Measurements from ENCODE around the gene TCERG1L.
A peak's percentile ranks its signal among the peaks of the same experiment; 100 is the strongest.

The TCERG1L gene

DNA sequence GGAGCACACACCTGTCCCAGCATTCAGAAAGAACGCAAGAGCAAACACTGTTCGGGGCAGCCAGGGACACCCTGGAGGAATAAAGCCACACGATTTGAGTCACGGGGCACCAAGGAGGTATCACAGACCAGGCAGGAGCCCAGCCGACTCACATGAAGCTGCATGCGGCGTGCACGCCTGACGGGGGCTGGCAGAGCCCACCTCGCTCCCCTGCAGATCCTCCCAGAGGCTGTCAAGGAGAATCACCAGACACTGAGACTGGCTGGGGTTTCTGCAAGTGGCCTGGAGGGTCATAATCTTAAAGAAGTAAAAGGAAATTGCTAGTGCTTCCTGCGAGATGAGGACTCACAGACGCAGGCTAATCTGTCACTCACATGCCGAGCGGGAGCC is 61.6 kb downstream of the TCERG1L start:
- TF ChIP-seq, protein P1, sequence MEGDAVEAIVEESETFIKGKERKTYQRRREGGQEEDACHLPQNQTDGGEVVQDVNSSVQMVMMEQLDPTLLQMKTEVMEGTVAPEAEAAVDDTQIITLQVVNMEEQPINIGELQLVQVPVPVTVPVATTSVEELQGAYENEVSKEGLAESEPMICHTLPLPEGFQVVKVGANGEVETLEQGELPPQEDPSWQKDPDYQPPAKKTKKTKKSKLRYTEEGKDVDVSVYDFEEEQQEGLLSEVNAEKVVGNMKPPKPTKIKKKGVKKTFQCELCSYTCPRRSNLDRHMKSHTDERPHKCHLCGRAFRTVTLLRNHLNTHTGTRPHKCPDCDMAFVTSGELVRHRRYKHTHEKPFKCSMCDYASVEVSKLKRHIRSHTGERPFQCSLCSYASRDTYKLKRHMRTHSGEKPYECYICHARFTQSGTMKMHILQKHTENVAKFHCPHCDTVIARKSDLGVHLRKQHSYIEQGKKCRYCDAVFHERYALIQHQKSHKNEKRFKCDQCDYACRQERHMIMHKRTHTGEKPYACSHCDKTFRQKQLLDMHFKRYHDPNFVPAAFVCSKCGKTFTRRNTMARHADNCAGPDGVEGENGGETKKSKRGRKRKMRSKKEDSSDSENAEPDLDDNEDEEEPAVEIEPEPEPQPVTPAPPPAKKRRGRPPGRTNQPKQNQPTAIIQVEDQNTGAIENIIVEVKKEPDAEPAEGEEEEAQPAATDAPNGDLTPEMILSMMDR (IDR thresholded peaks at IDR 0.05), result no peak
- H3K4me1 ChIP-seq, result peaks cover 3% of the 10 kb centered on the region
- no peaks in the 10 kb centered on the region for H3K9me3 ChIP-seq (ENCODE audit: control insufficient read depth, low read length)
- no peak overlapping the region for H3K9ac ChIP-seq
- H3K79me2 ChIP-seq, result no peaks in the 10 kb centered on the region
- no peak overlapping the region for H3K4me3 ChIP-seq (ENCODE audit: low read depth, low read length)
- peak overlapping the region; percentile 43 for H3K4me2 ChIP-seq (ENCODE audit: low read length)
- no peak overlapping the region for H3K27ac ChIP-seq
- no peak overlapping the region for H2AFZ ChIP-seq
- peaks cover 1% of the 10 kb centered on the region for H3K27me3 ChIP-seq (ENCODE audit: control insufficient read depth, insufficient read depth, low read length)
- H3K36me3 ChIP-seq (ENCODE audit: control insufficient read depth, insufficient read depth, low read length), result no peaks in the 10 kb centered on the region

DNA sequence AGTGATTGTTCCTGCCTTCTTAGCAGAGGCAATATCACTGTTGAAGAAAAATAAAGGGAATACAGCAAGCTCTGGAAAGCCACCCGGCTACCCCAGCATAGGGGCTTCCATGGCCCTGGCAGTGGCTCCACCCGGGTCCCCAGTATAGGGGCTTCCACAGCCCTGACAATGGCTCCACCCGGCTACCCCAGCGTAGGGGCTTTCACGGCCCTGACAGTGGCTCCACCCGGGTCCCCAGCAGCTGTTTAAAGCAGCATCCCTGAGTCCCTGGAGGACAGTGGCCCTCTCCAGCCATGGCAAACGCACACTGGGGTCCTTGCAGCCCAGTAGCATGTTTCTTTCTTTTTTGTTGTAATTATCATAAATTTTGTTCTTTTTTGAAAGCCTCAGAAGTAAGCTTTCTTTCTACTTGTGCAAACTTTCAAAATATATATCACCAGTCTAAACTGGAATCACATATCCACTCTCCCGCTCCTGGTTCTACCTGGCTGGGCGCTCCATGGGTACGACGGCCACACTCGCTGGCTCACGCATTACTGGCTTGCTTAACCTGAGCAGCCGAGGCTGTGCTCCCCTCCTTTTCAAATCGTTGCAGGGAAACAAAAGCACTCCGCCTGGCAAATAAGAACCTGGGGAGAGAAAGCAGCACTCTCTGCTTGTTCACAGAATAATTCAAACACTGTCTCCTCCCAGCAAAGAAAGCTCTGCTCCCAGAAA is 62.1 kb downstream of the TCERG1L start:
- no peaks in the 10 kb centered on the region for H3K79me2 ChIP-seq
- H2AFZ ChIP-seq, result no peak overlapping the region
- peaks cover 4% of the 10 kb centered on the region for H3K27me3 ChIP-seq (ENCODE audit: control insufficient read depth, insufficient read depth, low read length)
- peaks cover 3% of the 10 kb centered on the region for H3K4me1 ChIP-seq
- no peaks in the 10 kb centered on the region for H3K9me3 ChIP-seq (ENCODE audit: control insufficient read depth, low read length)
- H3K4me3 ChIP-seq (ENCODE audit: low read depth, low read length), result no peak overlapping the region
- H3K4me2 ChIP-seq (ENCODE audit: low read length), result peak overlapping the region; percentile 43
- no peak overlapping the region for H3K9ac ChIP-seq
- no peaks in the 10 kb centered on the region for H3K36me3 ChIP-seq (ENCODE audit: control insufficient read depth, insufficient read depth, low read length)
- TF ChIP-seq, protein P1 (IDR thresholded peaks at IDR 0.05), result no peak
- H3K27ac ChIP-seq, result no peak overlapping the region

DNA sequence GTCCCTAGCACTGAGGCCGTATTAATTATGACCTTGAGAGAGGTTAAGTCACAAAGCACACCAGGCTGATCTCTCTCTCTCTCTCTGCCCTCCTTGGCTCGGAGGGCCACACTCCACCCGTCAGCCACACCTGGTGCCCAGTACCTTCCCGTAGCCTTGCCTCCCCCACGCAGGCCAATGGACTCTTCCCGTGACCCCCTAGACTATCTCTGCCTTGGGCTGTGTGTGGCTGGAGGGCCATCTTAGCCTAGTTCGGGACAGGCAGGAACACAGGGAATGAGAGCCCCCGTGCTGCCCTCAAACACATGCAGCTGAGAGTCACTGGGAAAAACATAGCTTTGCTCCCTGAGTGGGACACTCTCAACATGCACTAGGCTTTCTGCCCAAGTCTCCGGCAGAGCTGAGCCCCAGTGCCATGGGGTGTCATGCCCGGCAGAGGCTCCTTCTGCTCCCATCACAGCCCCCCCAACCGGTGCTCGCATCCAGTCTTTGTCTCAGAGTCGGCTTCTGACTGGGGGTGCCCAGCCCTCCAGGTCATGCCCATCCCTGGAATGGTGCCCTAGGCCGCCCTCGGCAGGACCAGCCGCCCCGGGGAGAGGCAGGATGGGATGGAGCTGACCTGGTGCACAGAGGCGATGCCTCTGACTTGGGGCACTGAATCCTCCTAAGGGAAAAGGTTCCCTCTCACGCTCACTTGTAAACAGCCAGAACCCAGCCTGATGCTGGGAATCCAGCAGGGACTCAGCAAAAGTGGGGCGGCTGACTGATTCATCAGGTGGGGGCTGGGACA is 63.0 kb downstream of the TCERG1L start:
- Histone ChIP-seq H3K27me3 (ENCODE audit: control insufficient read depth, insufficient read depth, low read length) (peaks cover 4% of the 10 kb centered on the region), H3K4me3 (ENCODE audit: low read depth, low read length) (no peak overlapping the region), H3K27ac (no peak overlapping the region), H3K79me2 (no peaks in the 10 kb centered on the region), H3K36me3 (ENCODE audit: control insufficient read depth, insufficient read depth, low read length) (no peaks in the 10 kb centered on the region), H3K4me2 (ENCODE audit: low read length) (no peak overlapping the region), H3K4me1 (peaks cover 3% of the 10 kb centered on the region), H2AFZ (no peak overlapping the region), H3K9me3 (ENCODE audit: control insufficient read depth, low read length) (no peaks in the 10 kb centered on the region), H3K9ac (no peak overlapping the region)
- TF ChIP-seq, protein P1 (IDR thresholded peaks at IDR 0.05), result no peak

DNA sequence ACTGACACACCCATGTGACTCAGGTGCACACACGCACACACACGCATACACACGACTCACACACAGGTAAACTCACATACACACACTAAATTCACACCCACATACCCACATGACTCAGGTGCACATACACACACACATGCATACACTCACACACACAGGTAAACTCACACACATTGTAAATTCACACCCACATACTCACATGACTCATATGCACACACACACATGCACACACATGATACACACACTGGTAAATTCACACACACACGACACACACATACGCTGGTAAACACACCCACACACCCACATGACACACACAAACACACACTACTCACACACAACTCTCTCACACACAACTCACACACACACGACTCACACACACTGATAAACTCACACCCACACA is 63.6 kb downstream of the TCERG1L start:
- Histone ChIP-seq H3K4me1 (peaks cover 3% of the 10 kb centered on the region), H3K27me3 (ENCODE audit: control insufficient read depth, insufficient read depth, low read length) (peaks cover 4% of the 10 kb centered on the region), H3K9ac (no peak overlapping the region), H3K4me3 (ENCODE audit: low read depth, low read length) (no peak overlapping the region), H3K4me2 (ENCODE audit: low read length) (no peak overlapping the region), H3K79me2 (no peaks in the 10 kb centered on the region), H2AFZ (no peak overlapping the region), H3K27ac (no peak overlapping the region), H3K9me3 (ENCODE audit: control insufficient read depth, low read length) (no peaks in the 10 kb centered on the region), H3K36me3 (ENCODE audit: control insufficient read depth, insufficient read depth, low read length) (no peaks in the 10 kb centered on the region)
- TF ChIP-seq, protein P1 (IDR thresholded peaks at IDR 0.05), result no peak
